GM12878 (cell line): Measurements from ENCODE around the gene NEUROD1. TPM values are rescaled to one million over a fixed set of nuclear protein-coding genes. Genes with fewer than 3 reads are reported as not detected.

Experiments
- ATAC-seq: fragments of 200-7000 bp; cut with Tn5 transposase; 3 replicates; pipeline ENCODE4 v1.9.1; 2020; ENCODE audit warnings: mild to moderate bottlenecking, moderate library complexity
- BruUV-seq: library from RNA; stranded (reverse); fragments of 400-500 nt; replicated peaks from 2 replicates; lab custom pipeline; 2021; lab: Mats Ljungman, UMichigan
- CTCF ChIA-PET: fragments of 300-600 bp; sonication (Branson Sonifier 250); formaldehyde crosslinking; extraction: SDS; loops from one replicate; lab custom pipeline; 2021; ENCODE audit warnings: inconsistent platforms; lab: Yijun Ruan, JAX
- POLR2A ChIA-PET: fragments of 350-600 bp; formaldehyde crosslinking; extraction: SDS; loops from one replicate; lab custom pipeline; 2021; ENCODE audit warnings: inconsistent platforms; lab: Charles Lee
- RAD21 ChIA-PET: fragments of 300-600 bp; sonication (Branson Sonifier 250); formaldehyde crosslinking; loops from one replicate; lab custom pipeline; 2023; ENCODE audit warnings: antibody characterized with exemption; ENCODE audit not compliant: unreplicated experiment; lab: Charles Lee
- SMC1A ChIA-PET: fragments of 300-600 bp; sonication (Branson Sonifier 250); formaldehyde crosslinking; loops from one replicate; lab custom pipeline; 2023; ENCODE audit not compliant: unreplicated experiment, uncharacterized antibody; lab: Charles Lee
- DNase-seq: peaks from one replicate; pipeline ENCODE4 v3.0.0-alpha.2; 2011; ENCODE audit warnings: low read depth, low spot score
- FAIRE-seq: peaks from 3 replicates; lab custom pipeline; 2011; peaks lifted over from hg19 to GRCh38; lab: Jason Lieb, UNC
- H2AFZ ChIP-seq: 2 replicates; pipeline ENCODE4 v1.6.0; 2011; ENCODE audit warnings: low read depth, low read length, control low read depth; ENCODE audit not compliant: control insufficient read depth
- H3K27ac ChIP-seq: 2 replicates; pipeline ENCODE4 v1.5.1; 2011; ENCODE audit warnings: control low read depth; ENCODE audit not compliant: control insufficient read depth, insufficient read depth
- H3K27me3 ChIP-seq, 2 experiments: replicated peaks in 1 of 2; 2 replicates each; pipeline versions ENCODE4 v1.6.0 to v1.6.1; 2011; ENCODE audit warnings: low read length in 1 of 2; ENCODE audit not compliant: control insufficient read depth in 2 of 2, insufficient read depth in 2 of 2
- H3K36me3 ChIP-seq, 2 experiments: 2 replicates each; pipeline ENCODE4 v1.5.1; 2011; ENCODE audit warnings: low read length in 1 of 2; ENCODE audit not compliant: control insufficient read depth in 2 of 2, insufficient read depth in 2 of 2
- H3K4me1 ChIP-seq: 2 replicates; pipeline ENCODE4 v1.6.1; 2011; ENCODE audit warnings: mild to moderate bottlenecking, low read length, moderate library complexity, mixed read lengths; ENCODE audit not compliant: control insufficient read depth, insufficient read depth
- H3K4me2 ChIP-seq: 2 replicates; pipeline ENCODE4 v1.6.0; 2011; ENCODE audit warnings: control low read depth; ENCODE audit not compliant: control insufficient read depth, insufficient read depth
- H3K4me3 ChIP-seq: fragments of 200-600 bp; sonication (generic); 2 replicates; pipeline ENCODE4 v1.5.1; 2016
- H3K79me2 ChIP-seq: 2 replicates; pipeline ENCODE4 v1.6.0; 2011; ENCODE audit warnings: low read length; ENCODE audit not compliant: control insufficient read depth, insufficient read depth
- H3K9ac ChIP-seq: 2 replicates; pipeline ENCODE4 v1.8.0; 2011; ENCODE audit warnings: low read length, control low read depth, mixed read lengths; ENCODE audit not compliant: control insufficient read depth, insufficient read depth
- H3K9me3 ChIP-seq: replicated peaks from 3 replicates; pipeline ENCODE4 v1.5.1; 2011; ENCODE audit warnings: mild to moderate bottlenecking, low read length; ENCODE audit not compliant: control insufficient read depth, insufficient read depth
- H4K20me1 ChIP-seq: 2 replicates; pipeline ENCODE4 v1.6.0; 2011; ENCODE audit not compliant: control insufficient read depth, insufficient read depth
- BMI1 ChIP-seq: fragments of 450-650 bp; IDR thresholded peaks from 2 replicates; pipeline ENCODE4 v1.6.1; 2016; ENCODE audit warnings: mild to moderate bottlenecking, moderate library complexity, borderline replicate concordance
- MTA2 ChIP-seq: fragments of 450-650 bp; IDR thresholded peaks from 2 replicates; pipeline ENCODE4 v1.6.1; 2016; ENCODE audit warnings: low read depth, mild to moderate bottlenecking, moderate library complexity
- PML ChIP-seq: IDR thresholded peaks from 2 replicates; pipeline ENCODE4 v1.6.1; 2012; ENCODE audit warnings: low read length, inconsistent platforms
- WGBS: methylation state at CpG from one replicate; pipeline ENCODE4 v1.1.6; 2016; ENCODE audit warnings: low lambda C conversion rate; ENCODE audit not compliant: insufficient replicate concordance, insufficient coverage; ENCODE audit errors: missing lambda C conversion rate; 5-methylcytosine and 5-hydroxymethylcytosine counted together
- in situ Hi-C: fragments of 300-500 bp; cut with MboI; formaldehyde crosslinking; loops from 9 replicates; pipeline ENCODE4 v1.14.3; 2018; ENCODE audit warnings: mixed read lengths
- intact Hi-C: fragments of 100-400 bp; cut with micrococcal nuclease; formaldehyde crosslinking; loops from one replicate; pipeline ENCODE4 v1.14.2; 2022; ENCODE audit not compliant: unreplicated experiment
- polyA plus RNA-seq, 11 experiments: library from polyadenylated mRNA; depleted of rRNA in 4 of 11; unstranded in 6 of 11; stranded (reverse) in 5 of 11; fragments of >200 nt; fragmentation: Nextera tagmentation in 4 of 11; fragmentation: Illumina TruSeq in 1 of 11; extraction: Ambion mirVana in 4 of 11; extraction: Trizol in 1 of 11; gene quantifications; 1 replicate in 1 of 11; 2 replicates in 10 of 11; pipeline versions ENCODE4 v1.2.1 to v1.2.3, GENCODE V29; 2011 to 2016; ENCODE audit warnings: inconsistent platforms in 2 of 11, missing spikeins in 2 of 11, low read depth in 1 of 11
- total RNA-seq, 4 experiments: library from RNA; depleted of rRNA in 3 of 4; stranded (reverse); fragments of >200 nt in 3 of 4; fragmentation: Illumina TruSeq in 1 of 4; extraction: Trizol in 1 of 4; gene quantifications; 2 replicates each; pipeline versions ENCODE4 v1.2.1 to v1.2.3, GENCODE V29; 2013 to 2021
- TF ChIP-seq, protein P1 (sequence below): IDR thresholded peaks from 2 replicates; pipeline ENCODE4 v1.6.1; 2012; ENCODE audit warnings: mild to moderate bottlenecking, low read depth, low read length

NEUROD1 gene
- total and polyA plus RNA-seq, 10 of the 15 experiments (the other 5 are each of a cell fraction or from before 2014, with no cell fraction given) = not detected

DNA sequence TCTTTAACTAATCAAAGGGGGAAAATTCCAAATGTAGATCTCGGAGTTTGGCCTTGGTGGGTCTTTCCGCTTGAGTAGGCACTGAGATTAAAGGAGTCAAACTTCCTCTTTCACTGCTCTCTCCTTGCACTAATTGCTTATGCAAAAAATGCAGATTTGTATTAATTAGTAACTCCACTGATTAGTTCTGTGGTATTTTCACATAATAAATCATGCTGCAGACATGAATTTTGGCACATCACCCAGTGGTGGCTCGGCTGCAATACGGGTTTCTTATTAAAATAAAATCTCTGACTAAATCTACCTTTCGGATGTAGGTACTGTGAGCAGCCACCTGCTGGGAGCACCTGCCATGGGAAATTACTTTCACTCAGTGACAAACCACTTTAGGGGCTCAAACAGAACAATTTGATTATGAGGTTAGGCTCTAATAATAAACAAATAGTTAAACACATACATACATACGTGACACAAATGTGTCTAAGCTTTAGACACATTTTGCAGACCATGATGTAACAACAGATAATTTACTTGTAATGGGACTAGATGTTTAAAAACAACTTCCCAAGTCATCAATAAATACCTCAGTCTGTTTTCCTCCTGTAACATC, 6.4 kb upstream of the NEUROD1 start:
- RAD21 ChIA-PET = no interaction called here
- Histone ChIP-seq H3K9me3 (no peaks in the 10 kb centered on the region; the same call in 2 of the 3 replicates), H4K20me1 (no peaks in the 10 kb centered on the region), H2AFZ (no peak overlapping the region), H3K27ac (no peak overlapping the region), H3K9ac (no peak overlapping the region), H3K4me1 (no peaks in the 10 kb centered on the region), H3K4me2 (no peak overlapping the region), H3K4me3 (no peak overlapping the region), H3K36me3 (no peaks in the 10 kb centered on the region), H3K27me3 (peaks cover 11 to 24% of the 10 kb centered on the region in 2 experiments), H3K79me2 (no peaks in the 10 kb centered on the region)
- 29% methylated on average over 6 of the region's 6 CpGs for WGBS
- BruUV-seq = no TSS peak
- TF ChIP-seq MTA2 (peak; percentile 20; the same call in 1 of the 2 replicates), BMI1 (no peak)
- intact Hi-C loops = no loop called here
- CTCF ChIA-PET = interaction anchor here (0.5 kb wide), 1 partner anchor 1591 kb away, joined by 3 read pairs; no protein-coding TSS in a partner anchor
- POLR2A ChIA-PET = no interaction called here
- SMC1A ChIA-PET = interaction anchor here (1.2 kb wide), 1 partner anchor 140 kb away, joined by 3 read pairs; no protein-coding TSS in a partner anchor
- in situ Hi-C loops = no loop called here
- no peak for DNase-seq
- FAIRE-seq = no peak
- no peak for ATAC-seq

DNA sequence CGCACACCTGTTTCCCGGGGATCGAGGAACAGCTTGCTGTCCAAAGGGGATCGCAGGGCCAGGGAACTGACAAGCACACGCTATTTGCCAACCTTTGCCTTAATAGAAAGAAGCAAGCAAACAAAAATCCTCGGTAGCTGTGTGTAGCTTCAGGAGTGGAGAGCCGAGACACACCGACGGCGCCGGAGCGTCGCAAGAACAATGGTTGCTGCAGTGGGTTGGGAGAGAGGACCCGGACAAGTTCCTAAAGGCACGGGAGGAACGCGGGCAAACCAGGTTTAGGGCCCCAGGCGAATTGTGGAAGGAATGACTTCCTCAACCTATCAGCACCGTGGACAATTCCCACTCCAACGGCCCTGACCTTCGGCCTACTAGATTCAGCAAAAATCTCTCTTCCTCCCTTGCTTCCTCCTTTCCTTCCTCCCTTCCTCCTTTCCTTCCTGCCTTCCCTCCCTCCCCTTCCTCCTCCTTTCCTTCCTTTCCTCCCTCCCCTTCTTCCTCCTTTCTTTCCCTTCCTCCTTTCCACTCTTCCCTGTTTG, 4.9 kb upstream of the NEUROD1 start:
- CTCF ChIA-PET = interaction anchor here (1.0 to 1.3 kb wide), 4 partner anchors 10 to 72 kb away, joined by 3 to 5 read pairs (median 3); no protein-coding TSS in a partner anchor
- BruUV-seq = no TSS peak
- Histone ChIP-seq H2AFZ (no peak overlapping the region), H3K36me3 (no peaks in the 10 kb centered on the region), H3K4me2 (no peak overlapping the region), H3K79me2 (no peaks in the 10 kb centered on the region), H3K9ac (no peak overlapping the region), H3K27me3 (peaks cover 18 to 35% of the 10 kb centered on the region in 2 experiments), H3K4me1 (no peaks in the 10 kb centered on the region), H3K9me3 (no peaks in the 10 kb centered on the region; the same call in 2 of the 3 replicates), H3K27ac (no peak overlapping the region), H4K20me1 (no peaks in the 10 kb centered on the region), H3K4me3 (no peak overlapping the region)
- 41% methylated on average over 21 of the region's 21 CpGs for whole genome bisulfite sequencing
- RAD21 ChIA-PET = no interaction called here
- in situ Hi-C loops (no loop called here), intact Hi-C loops (no loop called here)
- DNase-seq = no peak
- POLR2A ChIA-PET = no interaction called here
- no peak for TF ChIP-seq PML
- TF ChIP-seq, protein P1, sequence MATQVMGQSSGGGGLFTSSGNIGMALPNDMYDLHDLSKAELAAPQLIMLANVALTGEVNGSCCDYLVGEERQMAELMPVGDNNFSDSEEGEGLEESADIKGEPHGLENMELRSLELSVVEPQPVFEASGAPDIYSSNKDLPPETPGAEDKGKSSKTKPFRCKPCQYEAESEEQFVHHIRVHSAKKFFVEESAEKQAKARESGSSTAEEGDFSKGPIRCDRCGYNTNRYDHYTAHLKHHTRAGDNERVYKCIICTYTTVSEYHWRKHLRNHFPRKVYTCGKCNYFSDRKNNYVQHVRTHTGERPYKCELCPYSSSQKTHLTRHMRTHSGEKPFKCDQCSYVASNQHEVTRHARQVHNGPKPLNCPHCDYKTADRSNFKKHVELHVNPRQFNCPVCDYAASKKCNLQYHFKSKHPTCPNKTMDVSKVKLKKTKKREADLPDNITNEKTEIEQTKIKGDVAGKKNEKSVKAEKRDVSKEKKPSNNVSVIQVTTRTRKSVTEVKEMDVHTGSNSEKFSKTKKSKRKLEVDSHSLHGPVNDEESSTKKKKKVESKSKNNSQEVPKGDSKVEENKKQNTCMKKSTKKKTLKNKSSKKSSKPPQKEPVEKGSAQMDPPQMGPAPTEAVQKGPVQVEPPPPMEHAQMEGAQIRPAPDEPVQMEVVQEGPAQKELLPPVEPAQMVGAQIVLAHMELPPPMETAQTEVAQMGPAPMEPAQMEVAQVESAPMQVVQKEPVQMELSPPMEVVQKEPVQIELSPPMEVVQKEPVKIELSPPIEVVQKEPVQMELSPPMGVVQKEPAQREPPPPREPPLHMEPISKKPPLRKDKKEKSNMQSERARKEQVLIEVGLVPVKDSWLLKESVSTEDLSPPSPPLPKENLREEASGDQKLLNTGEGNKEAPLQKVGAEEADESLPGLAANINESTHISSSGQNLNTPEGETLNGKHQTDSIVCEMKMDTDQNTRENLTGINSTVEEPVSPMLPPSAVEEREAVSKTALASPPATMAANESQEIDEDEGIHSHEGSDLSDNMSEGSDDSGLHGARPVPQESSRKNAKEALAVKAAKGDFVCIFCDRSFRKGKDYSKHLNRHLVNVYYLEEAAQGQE = peak; percentile 74
- no peak for ATAC-seq
- SMC1A ChIA-PET = interaction anchor here (0.7 to 1.4 kb wide), 7 partner anchors 25 to 225 kb away, joined by 3 to 8 read pairs (median 3); no protein-coding TSS in a partner anchor
- FAIRE-seq = no peak
